ENCODE data around the gene CSNK1G3. TPM values are rescaled to one million over a fixed set of nuclear protein-coding genes. Genes with fewer than 3 reads are reported as not detected.
A peak's percentile ranks its signal among the peaks of the same experiment; 100 is the strongest.

Gene CSNK1G3
- polyA plus RNA-seq, 1 experiment, result 40.9 TPM

GRCh38 chr5:123502120-123502519 lies 9.9 kb upstream of the CSNK1G3 start:
- ChIA-PET CTCF (interaction anchor here (2.1 kb wide), 1 partner anchor 79 kb away, joined by 7 read pairs; the partner anchor contains the start of gene CEP120), POLR2A (no interaction called here)
- no peak overlapping the region for H3K4me3 ChIP-seq (ENCODE audit: low read depth, low read length)

GRCh38 chr5:123503299-123503698 lies 8.7 kb upstream of the CSNK1G3 start:
- CTCF ChIA-PET, result no interaction called here
- no peaks in the 10 kb centered on the region for H3K9me3 ChIP-seq (ENCODE audit: control insufficient read depth, insufficient read depth, low read length)
- no peak for DNase-seq (ENCODE audit: low read depth, low spot score)
- H3K27me3 ChIP-seq (ENCODE audit: control insufficient read depth, insufficient read depth, low read length), result peaks cover 4% of the 10 kb centered on the region
- TF ChIP-seq CTCF (IDR thresholded peaks at IDR 0.05; ENCODE audit: low read depth, low read length), result no peak
- POLR2A ChIA-PET, result no interaction called here
- H3K27ac ChIP-seq (ENCODE audit: low read depth, low read length), result no peak overlapping the region
- H3K4me3 ChIP-seq (ENCODE audit: low read depth, low read length), result no peak overlapping the region

More at GRCh38 chr5:123502120-123502519, 9.9 kb upstream of the CSNK1G3 start:
- H3K27me3 ChIP-seq (ENCODE audit: control insufficient read depth, insufficient read depth, low read length), result peaks cover 4% of the 10 kb centered on the region
- no peak for DNase-seq (ENCODE audit: low read depth, low spot score)
- H3K27ac ChIP-seq (ENCODE audit: low read depth, low read length), result no peak overlapping the region
- no peaks in the 10 kb centered on the region for H3K9me3 ChIP-seq (ENCODE audit: control insufficient read depth, insufficient read depth, low read length)
- no peak for TF ChIP-seq CTCF (IDR thresholded peaks at IDR 0.05; ENCODE audit: low read depth, low read length)

- Histone ChIP-seq H3K27ac (ENCODE audit: low read depth, low read length) (no peak overlapping the region), H3K9me3 (ENCODE audit: control insufficient read depth, insufficient read depth, low read length) (no peaks in the 10 kb centered on the region), H3K4me3 (ENCODE audit: low read depth, low read length) (no peak overlapping the region), H3K27me3 (ENCODE audit: control insufficient read depth, insufficient read depth, low read length) (peaks cover 4% of the 10 kb centered on the region)
- DNase-seq (ENCODE audit: low read depth, low spot score), result no peak
- CTCF ChIA-PET, result interaction anchor here (0.5 kb wide), 1 partner anchor 82 kb away, joined by 3 read pairs; the partner anchor contains the start of gene CEP120
- TF ChIP-seq CTCF (IDR thresholded peaks at IDR 0.05; ENCODE audit: low read depth, low read length), result no peak
- POLR2A ChIA-PET, result no interaction called here
Measured at GRCh38 chr5:123505633-123506032, 6.3 kb upstream of the CSNK1G3 start.

GRCh38 chr5:123508441-123508840 lies 3.5 kb upstream of the CSNK1G3 start:
- CTCF ChIA-PET, result no interaction called here
- POLR2A ChIA-PET, result interaction anchor here (0.5 to 1.3 kb wide), 2 partner anchors 22 to 86 kb away, joined by 3 to 5 read pairs; partner anchors contain the start of gene CEP120
- TF ChIP-seq CTCF (IDR thresholded peaks at IDR 0.05; ENCODE audit: low read depth, low read length), result no peak
- Histone ChIP-seq H3K27me3 (ENCODE audit: control insufficient read depth, insufficient read depth, low read length) (peaks cover 4% of the 10 kb centered on the region), H3K9me3 (ENCODE audit: control insufficient read depth, insufficient read depth, low read length) (no peaks in the 10 kb centered on the region), H3K27ac (ENCODE audit: low read depth, low read length) (no peak overlapping the region), H3K4me3 (ENCODE audit: low read depth, low read length) (no peak overlapping the region)
- DNase-seq (ENCODE audit: low read depth, low spot score), result no peak

- Histone ChIP-seq H3K27ac (ENCODE audit: low read depth, low read length) (peak overlapping the region; percentile 88), H3K4me3 (ENCODE audit: low read depth, low read length) (peak overlapping the region; percentile 65), H3K27me3 (ENCODE audit: control insufficient read depth, insufficient read depth, low read length) (no peaks in the 10 kb centered on the region), H3K9me3 (ENCODE audit: control insufficient read depth, insufficient read depth, low read length) (no peaks in the 10 kb centered on the region)
- ChIA-PET POLR2A (interaction anchor here (1.4 to 1.5 kb wide), 2 partner anchors 88 to 100 kb away, joined by 7 to 26 read pairs; partner anchors contain the start of gene CEP120), CTCF (interaction anchor here (2.5 kb wide), 1 partner anchor 88 kb away, joined by 15 read pairs; the partner anchor contains the start of gene CEP120)
- no peak for TF ChIP-seq CTCF (IDR thresholded peaks at IDR 0.05; ENCODE audit: low read depth, low read length)
- DNase-seq (ENCODE audit: low read depth, low spot score), result no peak
Measured at GRCh38 chr5:123511290-123511647, 708 bp upstream of the CSNK1G3 start.

All from AG04450 (cell line).